ENCODE measurements around the gene CD207. TPM values are rescaled to one million over a fixed set of nuclear protein-coding genes. Genes with fewer than 3 reads are reported as not detected.

Gene CD207
- total RNA-seq, 1 experiment from 2014 or later, result not detected

DNA sequence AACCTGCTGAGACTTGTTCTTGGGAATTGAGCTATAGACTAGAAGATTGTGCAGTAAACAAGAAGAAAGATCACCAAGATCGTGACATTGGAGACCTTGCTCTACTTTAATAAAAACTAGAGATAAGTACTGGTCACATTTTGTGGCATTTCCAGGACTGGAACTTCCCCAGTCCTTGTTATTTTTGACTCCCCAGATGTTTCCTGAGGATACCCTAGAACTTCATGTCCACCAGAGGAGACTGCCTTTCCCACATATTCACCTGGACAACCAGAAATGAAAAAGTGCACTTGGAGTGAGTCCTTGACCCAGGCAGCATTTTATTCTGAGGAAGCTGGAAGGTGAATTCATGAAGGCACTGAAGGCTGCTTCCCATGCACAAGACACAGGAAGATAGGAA is 5.7 kb downstream of the CD207 start:
- H3F3A ChIP-seq (ENCODE audit: low read length, unreplicated experiment), result no peaks in the 10 kb centered on the region
- peaks cover 71% of the 10 kb centered on the region for H3K27me3 ChIP-seq (ENCODE audit: low read length)
- no peaks in the 10 kb centered on the region for H4K20me1 ChIP-seq (ENCODE audit: low read length)
- no peaks in the 10 kb centered on the region for H3K79me2 ChIP-seq (ENCODE audit: low read length)
- no peaks in the 10 kb centered on the region for H3K9me2 ChIP-seq (replicated peaks; ENCODE audit: low read length)
- no peaks in the 10 kb centered on the region for H3K4me1 ChIP-seq (ENCODE audit: insufficient read depth, low read length)
- ATAC-seq, result no peak
- no peak overlapping the region for H3K4me3 ChIP-seq (ENCODE audit: low read length)
- no peak overlapping the region for H3K4me2 ChIP-seq (ENCODE audit: low read length)
- H2AFZ ChIP-seq (ENCODE audit: low read length), result no peak overlapping the region
- TF ChIP-seq EZH2 (IDR thresholded peaks at IDR 0.05; ENCODE audit: low read length, unreplicated experiment) (no peak), EZH2phosphoT487 (IDR thresholded peaks at IDR 0.05; ENCODE audit: borderline replicate concordance, low read length) (no peak)
- TF ChIP-seq, protein P1, sequence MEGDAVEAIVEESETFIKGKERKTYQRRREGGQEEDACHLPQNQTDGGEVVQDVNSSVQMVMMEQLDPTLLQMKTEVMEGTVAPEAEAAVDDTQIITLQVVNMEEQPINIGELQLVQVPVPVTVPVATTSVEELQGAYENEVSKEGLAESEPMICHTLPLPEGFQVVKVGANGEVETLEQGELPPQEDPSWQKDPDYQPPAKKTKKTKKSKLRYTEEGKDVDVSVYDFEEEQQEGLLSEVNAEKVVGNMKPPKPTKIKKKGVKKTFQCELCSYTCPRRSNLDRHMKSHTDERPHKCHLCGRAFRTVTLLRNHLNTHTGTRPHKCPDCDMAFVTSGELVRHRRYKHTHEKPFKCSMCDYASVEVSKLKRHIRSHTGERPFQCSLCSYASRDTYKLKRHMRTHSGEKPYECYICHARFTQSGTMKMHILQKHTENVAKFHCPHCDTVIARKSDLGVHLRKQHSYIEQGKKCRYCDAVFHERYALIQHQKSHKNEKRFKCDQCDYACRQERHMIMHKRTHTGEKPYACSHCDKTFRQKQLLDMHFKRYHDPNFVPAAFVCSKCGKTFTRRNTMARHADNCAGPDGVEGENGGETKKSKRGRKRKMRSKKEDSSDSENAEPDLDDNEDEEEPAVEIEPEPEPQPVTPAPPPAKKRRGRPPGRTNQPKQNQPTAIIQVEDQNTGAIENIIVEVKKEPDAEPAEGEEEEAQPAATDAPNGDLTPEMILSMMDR (conservative IDR thresholded peaks at IDR 0.05; ENCODE audit: low read depth, low read length), result no peak
- POLR2A ChIA-PET (ENCODE audit: unreplicated experiment), result no interaction called here
- no peak for DNase-seq
- H3K9me3 ChIP-seq (ENCODE audit: low read length), result no peaks in the 10 kb centered on the region
- H3K36me3 ChIP-seq (ENCODE audit: low read depth, low read length), result no peaks in the 10 kb centered on the region
- no TSS peak for BruUV-seq (replicated peaks)
- CTCF ChIA-PET, result no interaction called here
- H3K9ac ChIP-seq (ENCODE audit: low read length), result no peak overlapping the region
- no peak overlapping the region for H3K27ac ChIP-seq (ENCODE audit: low read length)
- intact Hi-C loops (cut with micrococcal nuclease), result no loop called here

DNA sequence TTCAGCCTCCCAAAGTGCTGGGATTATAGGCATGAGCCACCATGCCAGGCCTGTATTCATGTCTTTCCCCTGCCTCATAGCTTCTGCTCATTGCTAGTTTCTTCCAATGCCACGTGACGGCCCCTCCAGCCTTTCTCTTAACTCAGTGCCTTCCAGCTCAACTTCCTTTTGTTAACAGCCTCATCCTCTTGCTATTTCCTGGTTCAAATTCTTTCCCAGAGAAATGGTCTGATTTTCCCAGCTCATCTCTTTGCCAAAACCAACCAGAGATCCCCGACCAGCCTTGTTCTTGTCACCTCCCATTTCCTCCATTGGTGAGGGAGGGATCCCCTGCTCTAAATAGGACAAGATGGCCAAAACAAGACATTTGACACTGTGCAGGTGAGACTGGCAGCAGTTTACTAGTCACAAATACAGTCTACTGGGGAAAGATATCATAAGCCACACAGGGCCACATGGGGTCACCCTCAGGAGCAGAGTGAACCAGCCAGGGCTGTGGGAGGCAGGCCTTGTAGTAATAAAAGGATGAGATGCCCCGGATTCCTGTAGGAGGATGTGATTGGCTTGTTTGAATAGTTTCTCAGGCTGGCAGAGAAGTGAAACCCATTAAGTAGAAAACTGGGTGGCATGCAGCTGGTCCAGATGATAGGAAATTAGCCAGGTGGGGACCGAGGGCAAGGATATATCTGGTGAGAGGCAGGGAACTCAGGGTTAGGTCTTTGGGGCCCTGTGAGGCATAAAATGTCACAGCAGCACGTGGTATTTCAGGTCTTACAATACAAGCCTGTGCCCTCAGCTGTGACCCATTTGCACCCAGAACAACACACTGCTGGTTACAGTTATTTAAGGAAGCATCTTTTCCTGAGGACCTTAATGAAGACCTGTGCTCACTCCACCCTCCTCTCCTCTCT is 6.4 kb downstream of the CD207 start:
- no peak for ATAC-seq
- peaks cover 64% of the 10 kb centered on the region for H3K27me3 ChIP-seq (ENCODE audit: low read length)
- H3K4me2 ChIP-seq (ENCODE audit: low read length), result no peak overlapping the region
- CTCF ChIA-PET, result interaction anchor here (0.9 kb wide), 1 partner anchor 18 kb away, joined by 4 read pairs; no protein-coding TSS in a partner anchor
- TF ChIP-seq, protein P1 (conservative IDR thresholded peaks at IDR 0.05; ENCODE audit: low read depth, low read length), result no peak
- TF ChIP-seq EZH2 (IDR thresholded peaks at IDR 0.05; ENCODE audit: low read length, unreplicated experiment) (no peak), EZH2phosphoT487 (IDR thresholded peaks at IDR 0.05; ENCODE audit: borderline replicate concordance, low read length) (no peak)
- H3F3A ChIP-seq (ENCODE audit: low read length, unreplicated experiment), result no peaks in the 10 kb centered on the region
- no peaks in the 10 kb centered on the region for H3K9me2 ChIP-seq (replicated peaks; ENCODE audit: low read length)
- H3K9ac ChIP-seq (ENCODE audit: low read length), result no peak overlapping the region
- H3K4me1 ChIP-seq (ENCODE audit: insufficient read depth, low read length), result no peaks in the 10 kb centered on the region
- no peak overlapping the region for H3K27ac ChIP-seq (ENCODE audit: low read length)
- H3K9me3 ChIP-seq (ENCODE audit: low read length), result no peaks in the 10 kb centered on the region
- no peaks in the 10 kb centered on the region for H3K36me3 ChIP-seq (ENCODE audit: low read depth, low read length)
- POLR2A ChIA-PET (ENCODE audit: unreplicated experiment), result no interaction called here
- H2AFZ ChIP-seq (ENCODE audit: low read length), result no peak overlapping the region
- BruUV-seq (replicated peaks), result no TSS peak
- DNase-seq, result no peak
- H3K4me3 ChIP-seq (ENCODE audit: low read length), result no peak overlapping the region
- H4K20me1 ChIP-seq (ENCODE audit: low read length), result no peaks in the 10 kb centered on the region
- intact Hi-C loops (cut with micrococcal nuclease), result no loop called here
- H3K79me2 ChIP-seq (ENCODE audit: low read length), result no peaks in the 10 kb centered on the region

- intact Hi-C loops (cut with micrococcal nuclease), result no loop called here
- POLR2A ChIA-PET (ENCODE audit: unreplicated experiment), result no interaction called here
- no peak for ATAC-seq
Measured at GRCh38 chr2:70828115-70828514, 7.5 kb downstream of the CD207 start.

More at GRCh38 chr2:70828115-70828514, 7.5 kb downstream of the CD207 start:
- Histone ChIP-seq H4K20me1 (ENCODE audit: low read length) (no peaks in the 10 kb centered on the region), H3K27ac (ENCODE audit: low read length) (no peak overlapping the region), H3K4me3 (ENCODE audit: low read length) (no peak overlapping the region), H3K9ac (ENCODE audit: low read length) (no peak overlapping the region), H3K9me3 (ENCODE audit: low read length) (no peaks in the 10 kb centered on the region), H3K4me1 (ENCODE audit: insufficient read depth, low read length) (no peaks in the 10 kb centered on the region), H3K36me3 (ENCODE audit: low read depth, low read length) (no peaks in the 10 kb centered on the region), H3K9me2 (replicated peaks; ENCODE audit: low read length) (no peaks in the 10 kb centered on the region), H3K27me3 (ENCODE audit: low read length) (peaks cover 54% of the 10 kb centered on the region), H3K79me2 (ENCODE audit: low read length) (no peaks in the 10 kb centered on the region), H2AFZ (ENCODE audit: low read length) (no peak overlapping the region), H3F3A (ENCODE audit: low read length, unreplicated experiment) (no peaks in the 10 kb centered on the region), H3K4me2 (ENCODE audit: low read length) (no peak overlapping the region)
- no TSS peak for BruUV-seq (replicated peaks)
- DNase-seq, result no peak
- CTCF ChIA-PET, result interaction anchor here (0.9 kb wide), 1 partner anchor 17 kb away, joined by 4 read pairs; no protein-coding TSS in a partner anchor
- TF ChIP-seq, protein P1 (conservative IDR thresholded peaks at IDR 0.05; ENCODE audit: low read depth, low read length), result no peak
- TF ChIP-seq EZH2phosphoT487 (IDR thresholded peaks at IDR 0.05; ENCODE audit: borderline replicate concordance, low read length) (no peak), EZH2 (IDR thresholded peaks at IDR 0.05; ENCODE audit: low read length, unreplicated experiment) (no peak)
